Lower leg skin (tissue), 3 donors: ENCODE results near the gene SLC38A10.

Experiments
- CTCF ChIP-seq, 3 donors: fragments of 450-650 bp; IDR thresholded peaks; one replicate each; pipeline ENCODE4 v1.5.1; 2016; ENCODE audit warnings: antibody characterized with exemption in 3 of 3, mild to moderate bottlenecking in 3 of 3, moderate library complexity in 2 of 3
- POLR2A ChIP-seq, 2 donors: fragments of 450-650 bp; IDR thresholded peaks; one replicate each; pipeline ENCODE4 v1.6.1; 2016 to 2017; ENCODE audit warnings: antibody characterized with exemption in 2 of 2, mild to moderate bottlenecking in 1 of 2, moderate library complexity in 1 of 2

DNA sequence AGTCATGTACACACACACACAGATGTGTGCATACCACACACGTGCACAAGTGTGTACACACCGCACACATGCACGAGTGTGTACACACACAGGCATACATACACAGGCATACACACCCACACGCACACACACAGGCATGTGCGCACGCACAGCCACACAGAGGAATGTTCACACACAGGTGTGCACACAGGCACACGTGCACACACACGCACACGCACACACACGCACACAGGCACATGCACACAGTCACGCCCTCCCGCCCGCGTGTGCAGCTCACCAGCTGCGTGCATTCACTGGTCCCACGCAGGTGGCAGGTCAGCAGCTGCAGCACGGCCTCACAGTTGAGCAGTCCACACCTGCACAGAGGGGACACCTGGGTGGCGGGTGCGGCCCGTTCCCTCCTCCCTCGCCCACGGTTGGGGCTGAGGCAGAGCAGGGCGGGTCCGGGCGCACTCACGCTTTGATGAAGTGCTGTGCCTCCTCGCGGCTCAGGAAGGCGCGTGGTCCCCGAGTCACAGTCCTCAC lies 63.9 kb downstream of the SLC38A10 start:
- TF ChIP-seq CTCF (IDR thresholded peaks at IDR 0.05) (no peak), POLR2A (IDR thresholded peaks at IDR 0.05) (no peak)
